GM12878 (cell line): ENCODE results near the gene PDE12.

Experiments
- EGR1 ChIP-seq, 2 experiments: IDR thresholded peaks; 1 replicate in 1 of 2; 2 replicates in 1 of 2; pipeline ENCODE4 v1.6.1; 2011 to 2012; ENCODE audit warnings: low read depth in 2 of 2, low read length in 2 of 2, borderline replicate concordance in 1 of 2, mild to moderate bottlenecking in 1 of 2, moderate library complexity in 1 of 2
- MTA3 ChIP-seq: IDR thresholded peaks from 2 replicates; pipeline ENCODE4 v1.6.1; 2012; ENCODE audit warnings: low read length, inconsistent platforms, borderline replicate concordance
- NFYB ChIP-seq: IDR thresholded peaks from 2 replicates; pipeline ENCODE4 v1.6.1; 2011; ENCODE audit warnings: low read depth, mild to moderate bottlenecking, low read length, improper control_type of control experiment, moderate library complexity; ENCODE audit not compliant: insufficient read depth
- POLR2AphosphoS5 ChIP-seq: IDR thresholded peaks from 2 replicates; pipeline ENCODE4 v1.6.1; 2011; ENCODE audit warnings: mild to moderate bottlenecking, low read length, inconsistent platforms
- RCOR1 ChIP-seq: conservative IDR thresholded peaks from 2 replicates; pipeline ENCODE4 v1.6.1; 2012; ENCODE audit warnings: low read depth, low read length, improper control_type of control experiment
- STAT1 ChIP-seq: fragments of 450-650 bp; conservative IDR thresholded peaks from 2 replicates; pipeline ENCODE4 v1.6.1; 2014; ENCODE audit warnings: antibody characterized with exemption, mild to moderate bottlenecking
- TAF1 ChIP-seq: IDR thresholded peaks from 2 replicates; pipeline ENCODE4 v1.6.1; 2011; ENCODE audit warnings: mild to moderate bottlenecking, low read depth, low read length, borderline replicate concordance
- TCF7 ChIP-seq: IDR thresholded peaks from 2 replicates; pipeline ENCODE4 v1.6.1; 2014; ENCODE audit warnings: antibody characterized with exemption, borderline replicate concordance
- TF ChIP-seq, protein P1 (sequence below): IDR thresholded peaks from 2 replicates; pipeline ENCODE4 v1.6.1; 2012; ENCODE audit warnings: low read length, inconsistent platforms

DNA sequence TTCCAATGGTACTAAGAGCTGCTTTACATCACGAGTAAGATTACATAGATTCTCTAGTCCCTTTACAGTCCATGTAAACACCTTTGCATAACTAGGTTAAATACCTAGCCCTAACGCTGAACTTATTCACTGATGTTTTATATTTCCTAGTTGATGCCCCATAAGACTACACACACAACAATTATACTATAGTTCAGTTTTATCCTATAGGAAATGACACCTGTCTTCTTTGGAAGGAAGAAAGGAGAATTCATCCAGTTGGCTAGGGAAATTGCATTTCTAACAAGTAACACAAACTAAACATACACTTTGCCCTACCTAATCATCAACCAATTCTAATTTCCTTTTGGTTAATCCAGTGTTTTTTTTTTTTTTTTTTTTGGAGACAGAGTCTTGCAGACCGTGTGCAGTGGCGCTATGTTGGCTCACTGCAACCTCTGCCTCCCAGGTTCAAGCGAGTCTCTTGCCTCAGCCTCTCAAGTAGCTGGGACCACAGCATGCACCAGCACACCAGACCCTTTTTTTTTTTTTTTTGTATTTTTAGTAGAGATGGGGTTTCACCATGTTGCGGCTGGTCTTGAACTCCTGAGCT lies 13.9 kb downstream of the PDE12 start:
- TF ChIP-seq TAF1 (no peak), EGR1 (IDR thresholded peaks at IDR 0.05; ENCODE audit: borderline replicate concordance in 1 of 2, low read depth in 2 of 2, low read length in 2 of 2) (no peak), TCF7 (no peak), POLR2AphosphoS5 (no peak), STAT1 (no peak), RCOR1 (no peak), MTA3 (no peak), NFYB (no peak)
- TF ChIP-seq, protein P1, sequence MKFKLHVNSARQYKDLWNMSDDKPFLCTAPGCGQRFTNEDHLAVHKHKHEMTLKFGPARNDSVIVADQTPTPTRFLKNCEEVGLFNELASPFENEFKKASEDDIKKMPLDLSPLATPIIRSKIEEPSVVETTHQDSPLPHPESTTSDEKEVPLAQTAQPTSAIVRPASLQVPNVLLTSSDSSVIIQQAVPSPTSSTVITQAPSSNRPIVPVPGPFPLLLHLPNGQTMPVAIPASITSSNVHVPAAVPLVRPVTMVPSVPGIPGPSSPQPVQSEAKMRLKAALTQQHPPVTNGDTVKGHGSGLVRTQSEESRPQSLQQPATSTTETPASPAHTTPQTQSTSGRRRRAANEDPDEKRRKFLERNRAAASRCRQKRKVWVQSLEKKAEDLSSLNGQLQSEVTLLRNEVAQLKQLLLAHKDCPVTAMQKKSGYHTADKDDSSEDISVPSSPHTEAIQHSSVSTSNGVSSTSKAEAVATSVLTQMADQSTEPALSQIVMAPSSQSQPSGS: no peak
